ENCODE measurements around the gene CCDC183. TPM values are rescaled to one million over a fixed set of nuclear protein-coding genes. Genes with fewer than 3 reads are reported as not detected.

The CCDC183 gene
- total RNA-seq, 1 donor from 2014 or later, result 3.7 TPM

DNA sequence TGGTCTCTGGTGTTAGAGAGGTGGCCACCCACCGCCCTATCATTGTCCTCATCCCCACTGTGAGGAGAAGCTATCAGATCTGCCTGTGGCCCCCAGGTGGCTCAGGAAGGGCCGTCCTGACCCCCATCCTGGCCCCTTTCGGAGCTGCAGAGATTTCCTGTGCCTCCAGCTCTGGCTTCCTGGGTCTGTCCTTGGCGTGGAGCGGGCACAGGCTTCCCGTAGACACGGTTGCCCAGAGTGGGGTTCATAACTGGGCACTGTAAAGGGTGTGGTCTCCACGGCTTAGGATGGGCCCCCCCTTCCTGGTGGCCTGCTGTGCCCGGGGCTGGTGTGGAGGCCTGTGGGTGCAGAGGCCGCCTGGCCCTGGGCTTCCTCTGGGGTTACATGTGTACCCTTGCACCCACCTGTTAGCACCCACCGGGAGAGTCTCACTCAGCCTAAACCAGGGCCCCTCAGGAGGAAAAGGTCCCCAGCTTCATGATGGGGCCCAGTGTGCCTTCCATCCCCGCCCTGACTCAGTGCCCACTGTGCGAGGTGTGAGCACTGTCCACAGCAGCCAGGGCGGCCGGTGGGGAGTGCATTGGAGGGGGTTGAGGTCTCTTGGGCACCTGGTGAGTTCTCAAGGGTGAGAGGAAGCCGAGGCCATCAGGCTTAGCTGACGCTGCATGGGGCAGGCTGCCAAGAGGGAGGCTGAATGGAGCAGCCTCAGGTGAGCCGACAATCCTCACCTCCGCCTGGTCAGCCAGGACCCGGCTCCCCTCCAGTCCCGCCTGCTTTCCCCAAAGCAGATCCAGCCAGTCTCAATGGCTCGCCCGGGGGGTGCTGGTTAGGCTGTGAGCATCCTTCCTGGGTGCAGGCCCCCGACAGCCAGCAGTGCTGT is 30.8 kb downstream of the CCDC183 start:
- Histone ChIP-seq H3K9me3 (no peaks in the 10 kb centered on the region), H3K27me3 (ENCODE audit: low read depth) (no peaks in the 10 kb centered on the region), H3K27ac (no peak overlapping the region), H3K4me3 (no peak overlapping the region), H3K36me3 (peaks cover 86% of the 10 kb centered on the region), H3K4me1 (no peaks in the 10 kb centered on the region)
- DNase-seq (no peak), ATAC-seq (no peak)
- intact Hi-C loops (cut with DNase I), result no loop called here
- TF ChIP-seq, protein P1, sequence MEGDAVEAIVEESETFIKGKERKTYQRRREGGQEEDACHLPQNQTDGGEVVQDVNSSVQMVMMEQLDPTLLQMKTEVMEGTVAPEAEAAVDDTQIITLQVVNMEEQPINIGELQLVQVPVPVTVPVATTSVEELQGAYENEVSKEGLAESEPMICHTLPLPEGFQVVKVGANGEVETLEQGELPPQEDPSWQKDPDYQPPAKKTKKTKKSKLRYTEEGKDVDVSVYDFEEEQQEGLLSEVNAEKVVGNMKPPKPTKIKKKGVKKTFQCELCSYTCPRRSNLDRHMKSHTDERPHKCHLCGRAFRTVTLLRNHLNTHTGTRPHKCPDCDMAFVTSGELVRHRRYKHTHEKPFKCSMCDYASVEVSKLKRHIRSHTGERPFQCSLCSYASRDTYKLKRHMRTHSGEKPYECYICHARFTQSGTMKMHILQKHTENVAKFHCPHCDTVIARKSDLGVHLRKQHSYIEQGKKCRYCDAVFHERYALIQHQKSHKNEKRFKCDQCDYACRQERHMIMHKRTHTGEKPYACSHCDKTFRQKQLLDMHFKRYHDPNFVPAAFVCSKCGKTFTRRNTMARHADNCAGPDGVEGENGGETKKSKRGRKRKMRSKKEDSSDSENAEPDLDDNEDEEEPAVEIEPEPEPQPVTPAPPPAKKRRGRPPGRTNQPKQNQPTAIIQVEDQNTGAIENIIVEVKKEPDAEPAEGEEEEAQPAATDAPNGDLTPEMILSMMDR (IDR thresholded peaks at IDR 0.05), result no peak

DNA sequence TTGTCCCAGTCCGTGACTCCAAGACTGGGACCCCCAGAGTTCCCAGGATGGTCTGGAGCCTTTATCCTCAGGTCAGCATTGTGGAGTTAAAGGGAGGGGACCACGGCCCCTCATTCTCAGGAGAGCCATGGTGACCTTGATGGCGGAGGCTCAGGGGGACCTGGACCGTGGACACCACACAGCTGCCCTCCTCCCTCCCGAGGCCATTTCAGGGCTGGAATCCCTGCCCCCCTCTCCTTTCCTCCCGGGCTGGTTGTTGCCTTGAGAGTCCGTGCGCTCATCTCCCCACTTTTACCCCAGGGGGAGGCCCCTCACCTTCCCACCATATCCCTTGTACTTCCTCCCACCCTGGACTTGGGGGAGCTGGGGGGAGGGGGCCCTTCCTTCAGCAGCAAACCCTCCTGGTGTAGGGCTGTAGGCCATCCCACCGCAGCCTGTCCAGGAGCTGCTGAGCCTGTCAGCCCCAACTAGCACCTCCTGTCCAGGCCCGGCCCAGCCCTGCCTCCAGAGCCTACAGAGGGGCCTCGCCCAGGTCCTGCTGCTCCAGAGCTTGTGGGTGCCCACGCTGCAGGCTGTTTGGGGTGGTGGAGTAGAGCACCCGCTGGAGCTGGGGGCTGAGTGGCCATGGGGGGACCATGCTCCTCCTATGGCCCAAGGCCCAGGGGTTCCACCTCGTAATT is 31.8 kb downstream of the CCDC183 start:
- H3K27ac ChIP-seq, result no peak overlapping the region
- H3K4me3 ChIP-seq, result no peak overlapping the region
- DNase-seq (no peak), ATAC-seq (no peak)
- H3K27me3 ChIP-seq (ENCODE audit: low read depth), result no peaks in the 10 kb centered on the region
- TF ChIP-seq, protein P1 (IDR thresholded peaks at IDR 0.05), result no peak
- no peaks in the 10 kb centered on the region for H3K4me1 ChIP-seq
- no peaks in the 10 kb centered on the region for H3K9me3 ChIP-seq
- intact Hi-C loops (cut with DNase I), result no loop called here
- peaks cover 95% of the 10 kb centered on the region for H3K36me3 ChIP-seq

DNA sequence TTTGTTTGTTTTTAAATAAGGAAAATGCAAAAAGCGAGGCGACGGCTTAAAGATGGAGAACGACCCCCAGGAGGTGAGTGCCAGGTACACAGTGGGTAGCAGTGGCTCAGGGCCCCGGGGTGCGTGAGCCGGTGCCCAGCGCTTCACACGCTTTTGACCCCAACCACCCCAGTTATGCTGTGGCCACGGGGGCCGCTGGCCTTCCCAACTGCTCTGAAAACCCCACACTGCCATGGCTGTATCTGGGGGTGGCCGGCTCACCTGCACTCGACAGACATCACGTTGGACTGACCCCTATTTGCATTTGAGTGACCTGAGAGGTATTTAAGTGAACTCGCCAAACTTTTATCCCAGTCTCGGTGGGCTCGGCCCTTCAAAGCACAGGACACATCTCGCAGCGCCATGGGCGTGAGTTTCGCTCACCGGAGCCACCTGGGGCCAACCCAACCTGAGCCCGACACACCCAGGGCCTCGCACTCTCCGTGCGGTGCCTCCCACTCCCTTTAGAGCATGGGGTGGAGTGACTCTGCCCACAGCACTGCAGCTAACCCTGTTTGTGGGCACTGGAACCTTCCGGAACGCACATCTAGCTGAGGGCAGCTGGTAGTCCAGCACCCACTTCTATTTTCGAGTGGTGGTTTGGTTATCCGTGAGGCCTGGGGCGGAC is 32.5 kb downstream of the CCDC183 start:
- DNase-seq (no peak), ATAC-seq (no peak)
- no peak overlapping the region for H3K27ac ChIP-seq
- no peaks in the 10 kb centered on the region for H3K4me1 ChIP-seq
- no peaks in the 10 kb centered on the region for H3K27me3 ChIP-seq (ENCODE audit: low read depth)
- H3K36me3 ChIP-seq, result peaks cover 89% of the 10 kb centered on the region
- no peak overlapping the region for H3K4me3 ChIP-seq
- intact Hi-C loops (cut with DNase I), result no loop called here
- TF ChIP-seq, protein P1 (IDR thresholded peaks at IDR 0.05), result no peak
- H3K9me3 ChIP-seq, result no peaks in the 10 kb centered on the region

DNA sequence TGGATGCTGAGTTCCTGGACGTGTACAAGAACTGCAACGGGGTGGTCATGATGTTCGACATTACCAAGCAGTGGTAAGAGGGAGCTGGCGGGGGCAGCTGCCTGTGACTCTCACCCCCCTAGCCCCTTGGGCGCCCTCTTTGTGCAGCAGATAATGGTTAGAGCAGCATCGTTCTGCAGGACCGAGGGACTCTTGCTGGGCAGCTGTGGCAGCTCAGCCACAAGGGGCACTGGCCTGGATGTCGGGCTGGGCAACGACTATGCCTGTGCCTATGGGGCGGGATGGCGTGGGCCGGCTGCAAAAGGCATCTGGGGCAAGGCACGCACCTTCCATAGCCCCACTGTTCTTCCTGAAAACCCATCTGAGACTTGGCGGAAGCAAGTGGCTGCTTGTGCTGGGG is 33.3 kb downstream of the CCDC183 start:
- ATAC-seq (no peak), DNase-seq (no peak)
- H3K4me3 ChIP-seq, result no peak overlapping the region
- H3K4me1 ChIP-seq, result no peaks in the 10 kb centered on the region
- peaks cover 83% of the 10 kb centered on the region for H3K36me3 ChIP-seq
- no peaks in the 10 kb centered on the region for H3K27me3 ChIP-seq (ENCODE audit: low read depth)
- H3K9me3 ChIP-seq, result no peaks in the 10 kb centered on the region
- intact Hi-C loops (cut with DNase I), result no loop called here
- H3K27ac ChIP-seq, result no peak overlapping the region
- TF ChIP-seq, protein P1 (IDR thresholded peaks at IDR 0.05), result no peak

GRCh38 chr9:136829981-136830885 is 34.1 kb downstream of the CCDC183 start:
- Histone ChIP-seq H3K27me3 (ENCODE audit: low read depth) (no peaks in the 10 kb centered on the region), H3K36me3 (peaks cover 75% of the 10 kb centered on the region), H3K9me3 (no peaks in the 10 kb centered on the region), H3K4me1 (no peaks in the 10 kb centered on the region), H3K4me3 (no peak overlapping the region), H3K27ac (no peak overlapping the region)
- DNase-seq, result no peak
- no peak for ATAC-seq
- intact Hi-C loops (cut with DNase I), result no loop called here
- TF ChIP-seq, protein P1 (IDR thresholded peaks at IDR 0.05), result no peak

All from lower lobe of right lung (tissue), 2 donors.